GM12865 (cell line): ENCODE results near the gene FAAP100.

Experiments used
- DNase-seq: peaks from one replicate; pipeline ENCODE4 v3.0.0; 2010; ENCODE audit warnings: low read depth
- H3K4me3 ChIP-seq: 2 replicates; pipeline ENCODE4 v1.5.1; 2011; ENCODE audit warnings: mild to moderate bottlenecking, low read depth, low read length, control low read depth
- TF ChIP-seq, protein P1 (sequence below): IDR thresholded peaks from 2 replicates; pipeline ENCODE4 v1.5.1; 2011; ENCODE audit warnings: low read length, control low read depth, low read depth, inconsistent platforms; ENCODE audit not compliant: insufficient read depth; ENCODE audit errors: missing control alignments

The FAAP100 gene, protein sequence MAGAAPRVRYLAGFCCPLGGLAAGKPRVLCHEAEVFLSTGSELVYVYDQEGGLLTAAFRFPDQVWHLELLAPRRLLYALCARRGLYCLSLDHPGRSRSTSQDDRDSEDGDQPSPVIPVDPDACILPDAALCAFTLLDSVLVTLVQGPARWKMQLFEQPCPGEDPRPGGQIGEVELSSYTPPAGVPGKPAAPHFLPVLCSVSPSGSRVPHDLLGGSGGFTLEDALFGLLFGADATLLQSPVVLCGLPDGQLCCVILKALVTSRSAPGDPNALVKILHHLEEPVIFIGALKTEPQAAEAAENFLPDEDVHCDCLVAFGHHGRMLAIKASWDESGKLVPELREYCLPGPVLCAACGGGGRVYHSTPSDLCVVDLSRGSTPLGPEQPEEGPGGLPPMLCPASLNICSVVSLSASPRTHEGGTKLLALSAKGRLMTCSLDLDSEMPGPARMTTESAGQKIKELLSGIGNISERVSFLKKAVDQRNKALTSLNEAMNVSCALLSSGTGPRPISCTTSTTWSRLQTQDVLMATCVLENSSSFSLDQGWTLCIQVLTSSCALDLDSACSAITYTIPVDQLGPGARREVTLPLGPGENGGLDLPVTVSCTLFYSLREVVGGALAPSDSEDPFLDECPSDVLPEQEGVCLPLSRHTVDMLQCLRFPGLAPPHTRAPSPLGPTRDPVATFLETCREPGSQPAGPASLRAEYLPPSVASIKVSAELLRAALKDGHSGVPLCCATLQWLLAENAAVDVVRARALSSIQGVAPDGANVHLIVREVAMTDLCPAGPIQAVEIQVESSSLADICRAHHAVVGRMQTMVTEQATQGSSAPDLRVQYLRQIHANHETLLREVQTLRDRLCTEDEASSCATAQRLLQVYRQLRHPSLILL

DNA sequence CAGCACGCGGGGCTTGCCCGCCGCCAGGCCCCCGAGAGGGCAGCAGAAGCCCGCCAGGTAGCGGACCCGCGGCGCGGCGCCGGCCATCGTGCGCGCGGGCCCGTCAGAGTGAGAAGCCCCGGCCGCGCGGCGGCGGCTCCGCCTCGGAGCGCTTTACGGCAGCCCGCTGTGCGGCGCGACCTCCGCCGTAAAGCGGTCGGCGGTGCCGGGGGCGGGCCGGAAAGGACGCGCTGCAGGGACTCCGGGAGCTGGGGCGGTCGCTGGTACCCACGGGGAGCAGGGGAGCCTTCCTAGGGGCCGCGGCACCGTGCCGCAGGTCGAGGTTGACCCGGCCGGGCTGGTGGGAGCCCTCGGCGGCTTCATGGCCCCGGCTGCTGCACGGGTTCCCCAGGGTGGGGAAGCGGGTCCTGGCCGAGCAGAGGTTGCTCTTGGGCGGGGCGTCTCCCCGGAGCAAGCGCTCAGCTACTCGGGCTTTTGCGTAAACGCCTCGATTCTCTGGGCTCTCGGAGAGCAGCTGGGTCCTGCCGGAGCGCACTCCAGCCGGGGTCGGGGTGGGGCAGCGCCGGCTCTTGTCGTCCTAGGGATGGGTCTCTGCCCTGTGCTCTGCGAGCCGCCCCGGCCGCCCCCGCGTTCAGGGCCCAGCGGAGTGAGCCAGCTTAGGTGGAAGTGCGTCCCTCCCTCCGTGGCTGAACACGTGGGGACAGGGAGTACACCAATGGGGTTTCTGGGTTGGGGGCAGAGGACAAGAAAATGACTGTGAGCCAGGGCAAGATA, at the start of gene FAAP100:
FAAP100 (minus strand) TSS at position 110 of the 774 bp plus-strand sequence; CDS start at position 87, 23 bp downstream.
- H3K4me3 ChIP-seq = peak within 1 kb of the TSS; percentile 89
- TF ChIP-seq, protein P1, sequence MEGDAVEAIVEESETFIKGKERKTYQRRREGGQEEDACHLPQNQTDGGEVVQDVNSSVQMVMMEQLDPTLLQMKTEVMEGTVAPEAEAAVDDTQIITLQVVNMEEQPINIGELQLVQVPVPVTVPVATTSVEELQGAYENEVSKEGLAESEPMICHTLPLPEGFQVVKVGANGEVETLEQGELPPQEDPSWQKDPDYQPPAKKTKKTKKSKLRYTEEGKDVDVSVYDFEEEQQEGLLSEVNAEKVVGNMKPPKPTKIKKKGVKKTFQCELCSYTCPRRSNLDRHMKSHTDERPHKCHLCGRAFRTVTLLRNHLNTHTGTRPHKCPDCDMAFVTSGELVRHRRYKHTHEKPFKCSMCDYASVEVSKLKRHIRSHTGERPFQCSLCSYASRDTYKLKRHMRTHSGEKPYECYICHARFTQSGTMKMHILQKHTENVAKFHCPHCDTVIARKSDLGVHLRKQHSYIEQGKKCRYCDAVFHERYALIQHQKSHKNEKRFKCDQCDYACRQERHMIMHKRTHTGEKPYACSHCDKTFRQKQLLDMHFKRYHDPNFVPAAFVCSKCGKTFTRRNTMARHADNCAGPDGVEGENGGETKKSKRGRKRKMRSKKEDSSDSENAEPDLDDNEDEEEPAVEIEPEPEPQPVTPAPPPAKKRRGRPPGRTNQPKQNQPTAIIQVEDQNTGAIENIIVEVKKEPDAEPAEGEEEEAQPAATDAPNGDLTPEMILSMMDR = no peak
- DNase-seq = peak; percentile 90

GRCh38 chr17:81601525-81602120, 49.5 kb upstream of the FAAP100 start:
- no peak overlapping the region for H3K4me3 ChIP-seq
- TF ChIP-seq, protein P1 = peak; percentile 77
- peak; percentile 79 for DNase-seq

- H3K4me3 ChIP-seq = no peak overlapping the region
- no peak for DNase-seq
- TF ChIP-seq, protein P1 = no peak
Measured at GRCh38 chr17:81599719-81600486, 47.8 kb upstream of the FAAP100 start.

DNA sequence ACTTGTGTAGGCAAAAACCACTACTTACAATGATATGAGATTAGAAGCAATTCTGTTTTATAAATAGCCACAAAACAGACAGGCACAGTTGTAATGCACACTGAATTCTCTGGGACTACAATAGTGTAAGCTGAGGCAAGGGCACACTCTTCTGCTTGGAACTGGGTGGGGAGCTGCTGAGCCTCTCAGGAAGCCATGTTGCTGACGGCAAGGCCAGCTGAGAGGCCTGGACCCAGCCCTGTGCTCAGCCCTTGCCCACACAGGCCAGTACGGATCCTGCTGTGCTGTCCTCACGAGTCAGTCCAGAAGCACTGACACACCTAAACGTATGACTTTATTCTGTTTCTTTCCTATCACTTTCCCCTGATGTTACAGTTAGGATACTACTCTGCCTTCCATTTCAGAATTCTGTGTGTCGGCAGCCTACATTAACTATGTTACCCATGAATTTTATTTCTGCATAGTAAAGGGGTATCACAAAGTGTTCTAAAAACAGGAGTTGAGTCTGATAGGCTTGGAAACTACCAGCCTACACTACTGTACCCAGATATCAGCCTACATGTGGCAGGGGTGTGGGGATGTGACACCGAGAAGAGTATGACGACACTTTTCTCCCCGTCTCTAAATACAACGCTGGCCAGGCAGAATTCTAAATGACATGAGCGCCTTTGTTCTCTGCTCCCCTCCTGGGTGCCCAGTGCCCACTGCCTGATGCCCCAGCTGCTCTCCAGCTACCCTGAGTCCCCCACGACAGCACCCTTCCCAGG, 41.1 kb upstream of the FAAP100 start:
- TF ChIP-seq, protein P1 = no peak
- H3K4me3 ChIP-seq = no peak overlapping the region
- DNase-seq = no peak

GRCh38 chr17:81591971-81592370, 39.8 kb upstream of the FAAP100 start:
- no peak for DNase-seq
- TF ChIP-seq, protein P1 = no peak
- no peak overlapping the region for H3K4me3 ChIP-seq
